Hepatic stellate cell (primary cell): ENCODE data around the gene CABCOCO1.
A peak's percentile ranks its signal among the peaks of the same experiment; 100 is the strongest.

Source experiments
- DNase-seq: peaks from one replicate; pipeline ENCODE4 v3.0.0; 2011; ENCODE audit warnings: low spot score

CABCOCO1 gene

GRCh38 chr10:61785473-61786105, 122.9 kb downstream of the CABCOCO1 start:
- DNase-seq, result no peak

DNA sequence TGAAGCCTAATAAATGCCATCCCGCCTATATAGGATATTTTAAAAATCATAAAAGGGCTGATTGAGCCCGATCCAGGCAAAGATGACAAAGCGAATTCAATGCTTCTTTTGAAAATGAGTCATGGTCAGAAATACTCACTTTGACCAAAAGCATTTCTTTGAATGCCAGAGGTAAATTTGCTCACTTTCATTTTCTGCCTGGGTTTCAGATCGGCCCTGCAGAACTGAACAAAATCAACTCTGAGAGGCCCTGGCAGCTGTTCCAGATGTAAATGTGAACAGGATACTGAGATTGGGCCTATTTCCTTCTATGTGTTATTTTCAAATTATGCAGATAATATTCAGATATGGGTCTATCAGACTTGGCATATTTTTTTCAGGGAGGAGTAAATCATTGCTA, 124.0 kb downstream of the CABCOCO1 start:
- DNase-seq, result peak; percentile 63

DNA sequence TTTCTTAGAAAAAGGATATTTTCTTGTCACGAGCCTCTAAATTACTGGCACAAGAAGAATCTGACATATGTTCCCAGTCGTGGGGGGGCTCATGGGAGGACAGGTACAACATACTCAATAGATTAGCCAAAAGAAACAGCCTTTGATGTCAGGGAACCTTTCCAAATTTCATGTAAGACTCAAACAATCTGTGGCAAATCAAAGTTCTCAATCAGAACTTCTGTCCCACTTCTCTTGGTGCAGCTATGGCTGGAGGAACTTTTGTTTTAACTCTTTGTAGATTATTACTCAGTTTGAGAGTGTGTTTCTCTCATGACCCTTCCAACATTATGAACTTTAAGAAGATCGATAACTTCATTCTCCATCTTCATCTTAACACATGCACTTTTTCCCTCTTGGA, 124.4 kb downstream of the CABCOCO1 start:
- no peak for DNase-seq

DNA sequence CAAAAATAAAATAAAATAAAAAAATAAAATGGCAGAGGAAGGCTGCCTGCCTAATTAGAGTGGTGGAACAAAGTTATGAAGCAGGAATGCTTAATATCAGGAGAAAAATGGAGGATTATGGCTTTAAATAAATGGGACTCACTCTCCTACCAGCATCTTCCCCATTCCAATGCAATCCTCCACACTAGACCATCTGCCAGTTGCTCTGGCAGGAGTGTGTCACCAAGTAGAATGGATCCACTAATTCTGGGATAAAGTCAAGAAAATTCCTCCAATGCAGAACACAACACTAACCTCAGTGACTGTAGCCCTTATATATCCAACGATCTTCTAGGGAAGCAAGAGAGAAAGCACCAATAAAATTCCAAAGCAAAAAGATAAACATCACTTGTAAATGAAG, 126.3 kb downstream of the CABCOCO1 start:
- no peak for DNase-seq

DNA sequence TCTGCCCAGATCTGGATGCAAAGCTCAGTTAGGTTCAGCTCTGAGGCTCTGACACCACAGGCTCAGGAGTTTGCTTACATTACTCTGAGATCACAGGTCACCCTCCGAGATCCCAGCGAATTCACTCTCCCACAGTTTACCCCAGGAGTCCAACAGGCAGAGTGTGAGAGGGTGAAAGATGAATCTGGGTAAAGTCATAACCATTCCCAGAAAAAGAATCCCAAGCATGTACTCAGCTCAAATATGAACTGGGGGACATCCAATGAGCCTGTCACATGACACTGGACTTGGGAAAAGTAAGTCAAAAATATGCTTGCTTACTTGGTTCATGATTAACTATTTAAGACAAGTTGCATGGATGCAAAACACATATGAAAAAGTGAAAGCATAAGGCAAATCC, 128.5 kb downstream of the CABCOCO1 start:
- DNase-seq, result peak; percentile 36

DNA sequence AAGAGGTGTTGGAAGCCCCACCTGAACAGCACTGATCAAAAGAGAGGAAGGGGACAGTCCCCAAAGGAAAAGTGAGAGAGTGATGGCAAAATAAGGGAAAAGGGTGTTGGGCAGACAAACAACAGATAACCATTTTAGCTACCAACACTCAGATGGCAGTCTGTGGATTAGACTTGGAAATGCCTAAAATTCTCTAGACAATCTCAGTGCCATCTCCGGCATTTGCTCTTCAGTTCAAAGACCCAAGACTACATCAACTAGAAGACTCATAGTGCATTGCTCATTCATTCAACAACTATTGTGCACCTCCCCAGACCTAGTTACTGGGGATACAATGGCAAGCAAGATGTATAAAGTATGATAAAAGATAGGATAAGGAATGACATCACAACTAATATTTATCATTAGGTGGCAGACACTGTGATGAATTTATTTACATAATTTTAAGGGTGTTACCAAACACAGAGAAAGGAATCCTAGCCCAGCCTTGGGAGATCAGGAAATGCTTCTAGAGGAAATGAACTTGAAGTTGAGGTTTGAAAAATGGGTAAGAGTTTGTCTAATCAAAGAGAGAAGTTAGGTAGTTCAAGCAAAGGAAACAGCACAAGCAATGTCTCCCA, 129.5 kb downstream of the CABCOCO1 start:
- DNase-seq, result no peak

- no peak for DNase-seq
These were observed 130.2 kb downstream of the CABCOCO1 start for GRCh38 chr10:61792921-61793320.

DNA sequence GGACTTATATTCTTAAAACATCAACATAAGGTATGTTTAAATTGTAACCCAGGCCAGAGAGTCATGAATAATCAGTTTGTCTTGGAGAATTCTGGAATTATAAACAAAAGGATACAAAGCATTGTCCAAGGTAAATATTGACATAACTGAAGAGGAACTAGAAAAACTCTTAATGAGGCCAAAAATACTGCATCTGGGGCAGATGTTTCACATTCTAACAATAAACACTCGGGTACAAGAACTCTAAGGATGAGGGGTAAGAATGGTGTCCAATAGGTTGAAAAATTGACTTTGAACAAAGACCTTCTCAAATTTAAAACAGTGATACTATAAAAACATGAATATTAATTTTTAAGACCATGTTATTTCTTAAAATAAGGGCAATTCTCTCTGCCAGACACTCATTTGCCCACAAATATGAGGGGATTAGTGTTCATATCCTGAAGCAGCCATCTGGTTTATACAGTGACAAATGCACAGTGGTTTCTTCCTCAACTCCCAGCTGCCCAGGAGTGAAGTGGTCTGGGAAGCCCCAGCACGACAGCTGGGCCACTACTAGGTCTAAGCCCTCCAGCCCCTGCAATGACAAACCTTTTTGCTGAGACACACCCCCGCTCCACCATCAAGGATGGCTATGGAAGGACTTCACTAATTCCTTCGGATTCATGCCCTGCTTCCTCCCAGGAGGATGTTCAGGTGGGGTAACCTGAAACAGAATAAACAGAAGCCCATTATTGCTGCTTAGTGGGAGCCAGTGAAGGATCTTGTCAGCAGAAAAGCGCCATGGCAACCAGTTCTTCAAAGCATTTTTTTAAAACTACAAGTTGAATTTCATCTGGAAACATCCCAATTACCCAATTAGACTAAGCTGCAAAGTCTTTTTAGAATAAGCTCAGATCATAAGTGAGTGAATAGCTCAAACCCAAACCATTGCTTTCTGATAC, 131.3 kb downstream of the CABCOCO1 start:
- peak; percentile 53 for DNase-seq

- no peak for DNase-seq
These were observed 132.4 kb downstream of the CABCOCO1 start for GRCh38 chr10:61795147-61795546.

DNA sequence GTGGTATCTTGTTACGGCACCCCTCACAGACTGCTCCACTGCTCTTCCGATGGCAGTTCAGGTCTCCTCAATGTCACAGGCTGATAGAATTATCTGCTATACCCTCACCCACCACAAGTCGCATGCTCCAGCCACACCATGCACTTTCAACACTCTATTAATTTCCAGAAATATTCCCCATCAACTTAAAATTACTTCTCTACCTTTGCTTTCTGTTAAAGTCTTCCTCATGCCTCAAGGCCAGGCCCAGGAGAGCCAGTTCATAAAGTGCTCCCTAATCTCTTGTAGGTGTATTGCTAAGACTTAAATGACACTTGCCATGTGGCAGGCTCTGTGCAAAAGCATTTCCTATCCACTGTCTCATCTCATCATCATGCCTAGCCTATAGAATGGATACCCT, 132.8 kb downstream of the CABCOCO1 start:
- no peak for DNase-seq

DNA sequence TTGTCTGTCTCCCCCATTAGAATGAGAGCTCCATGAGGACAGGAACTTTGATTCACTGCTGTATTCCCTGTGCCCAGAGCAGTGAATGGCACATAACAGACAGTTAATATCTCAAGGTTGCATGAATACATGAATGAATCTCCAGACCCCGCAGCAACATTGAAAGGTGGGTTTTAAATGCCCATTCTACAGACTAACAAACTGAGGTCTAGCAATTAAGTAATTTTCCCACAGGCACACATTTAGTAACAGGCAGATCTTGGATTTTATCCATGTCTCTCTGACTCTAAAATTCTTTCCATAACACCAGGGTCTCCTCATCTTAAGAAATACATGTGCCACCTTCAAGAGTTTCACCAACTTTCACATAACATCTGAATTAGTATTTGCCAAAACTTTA, 134.1 kb downstream of the CABCOCO1 start:
- no peak for DNase-seq

- DNase-seq, result no peak
These were observed 134.8 kb downstream of the CABCOCO1 start for GRCh38 chr10:61797304-61798153.

GRCh38 chr10:61798713-61799112, 136.0 kb downstream of the CABCOCO1 start:
- no peak for DNase-seq

DNA sequence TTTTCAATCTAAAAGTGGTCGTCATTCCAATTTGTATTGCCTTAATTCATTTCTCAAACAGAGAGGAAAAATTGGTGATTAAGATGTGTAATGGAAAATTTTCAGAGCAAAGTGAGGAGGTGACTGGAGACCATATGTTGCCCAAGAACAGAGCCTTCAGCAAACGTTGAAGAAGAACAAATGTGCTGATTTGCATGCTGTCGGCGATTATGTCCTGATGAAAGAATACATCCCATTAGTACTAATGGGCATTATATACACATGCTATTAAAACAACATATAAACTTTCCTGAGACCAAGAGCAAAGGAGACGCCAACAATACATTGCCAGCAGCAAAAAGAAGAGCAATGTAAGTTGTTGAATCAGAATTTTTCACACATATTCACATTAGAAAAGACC, 138.8 kb downstream of the CABCOCO1 start:
- no peak for DNase-seq

GRCh38 chr10:61803269-61803668, 140.5 kb downstream of the CABCOCO1 start:
- no peak for DNase-seq

GRCh38 chr10:61804414-61804813, 141.7 kb downstream of the CABCOCO1 start:
- DNase-seq, result no peak

- DNase-seq, result no peak
These were observed 142.4 kb downstream of the CABCOCO1 start for GRCh38 chr10:61805091-61805490.

GRCh38 chr10:61810263-61810662, 147.5 kb downstream of the CABCOCO1 start:
- no peak for DNase-seq

DNA sequence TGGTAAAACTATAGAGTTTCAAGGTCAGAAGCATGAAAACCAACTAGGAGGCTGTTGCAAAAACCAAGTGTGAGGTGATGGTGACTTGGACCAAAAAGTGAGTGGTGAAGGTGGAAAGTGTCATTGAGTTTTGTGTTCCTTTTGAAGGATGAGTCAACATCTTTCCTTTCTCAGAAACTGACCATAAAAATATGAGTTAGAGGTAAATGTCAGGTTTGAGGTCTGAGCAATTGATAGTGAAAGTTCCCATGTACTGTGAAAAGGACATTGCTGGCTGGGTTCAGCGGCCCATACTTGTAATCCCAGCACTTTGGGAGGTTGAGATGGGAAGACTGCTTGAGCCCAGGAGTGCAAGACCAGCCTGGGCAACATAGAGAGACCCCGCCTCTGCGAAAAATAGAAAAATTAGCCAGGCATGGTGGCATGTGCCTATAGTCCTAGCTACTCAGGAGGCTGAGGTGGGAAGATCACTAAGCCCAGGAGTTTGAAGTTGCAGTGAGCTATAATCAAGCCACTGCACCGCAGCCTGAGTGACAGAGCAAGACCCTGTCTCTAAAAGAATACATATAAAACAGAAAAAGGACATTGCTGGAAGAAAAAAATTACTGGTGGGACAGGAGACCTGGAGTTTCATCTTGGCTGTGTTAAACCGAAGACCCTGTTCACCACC, 149.5 kb downstream of the CABCOCO1 start:
- DNase-seq, result no peak

GRCh38 chr10:61812920-61813319, 150.2 kb downstream of the CABCOCO1 start:
- DNase-seq, result no peak

DNA sequence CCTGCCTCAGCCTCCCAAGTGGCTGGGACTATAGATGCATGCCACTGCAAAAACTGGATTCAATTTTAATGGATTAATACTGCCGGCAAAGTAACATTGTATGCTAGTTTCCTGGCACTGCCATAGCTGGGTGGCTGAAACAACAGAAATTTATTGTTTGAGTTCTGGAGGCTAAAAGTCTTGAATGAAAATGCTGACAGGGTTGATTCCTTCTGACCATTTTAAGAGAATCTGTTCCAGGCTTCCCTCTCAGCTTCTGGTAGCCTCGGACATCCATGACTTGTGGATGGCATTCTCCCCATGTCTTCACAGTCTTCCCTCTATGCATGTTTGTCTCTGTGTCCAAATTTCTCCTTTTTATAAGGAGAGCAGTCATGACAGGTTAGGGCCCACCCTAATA, 151.4 kb downstream of the CABCOCO1 start:
- DNase-seq, result no peak

GRCh38 chr10:61815496-61815895, 152.8 kb downstream of the CABCOCO1 start:
- DNase-seq, result no peak
